HAP-1 (cell line): Measurements from ENCODE around the gene NUP35.

Source experiments
- DNase-seq, 2 experiments: peaks; one replicate each; pipeline ENCODE4 v3.0.0-alpha.2; 2016 to 2020; ENCODE audit warnings: low spot score in 2 of 2
- H3K27me3 ChIP-seq: fragments of 250-450 bp; sonication (Bioruptor Pico); 2 replicates; pipeline ENCODE4 v1.5.1; 2020; ENCODE audit warnings: low read depth, mild to moderate bottlenecking, moderate library complexity
- H3K36me3 ChIP-seq: fragments of 250-450 bp; sonication (Bioruptor Pico); replicated peaks from 2 replicates; pipeline ENCODE4 v1.5.1; 2020; ENCODE audit warnings: mild to moderate bottlenecking
- H3K4me1 ChIP-seq: fragments of 250-450 bp; sonication (Bioruptor Pico); 2 replicates; pipeline ENCODE4 v1.5.1; 2020; ENCODE audit warnings: mild to moderate bottlenecking
- H3K4me3 ChIP-seq: fragments of 250-450 bp; sonication (Bioruptor Pico); 2 replicates; pipeline ENCODE4 v1.5.1; 2020; ENCODE audit warnings: mild to moderate bottlenecking, moderate library complexity
- H3K9me3 ChIP-seq: fragments of 250-450 bp; sonication (Bioruptor Pico); 2 replicates; pipeline ENCODE4 v1.5.1; 2020; ENCODE audit warnings: mild to moderate bottlenecking, moderate library complexity
- in situ Hi-C: fragments of 300-500 bp; cut with MboI; formaldehyde crosslinking; loops from 3 replicates; pipeline ENCODE4 v1.14.3; 2020; ENCODE audit warnings: low sequenced_read_pairs, inconsistent platforms, mixed read lengths

The NUP35 gene

DNA sequence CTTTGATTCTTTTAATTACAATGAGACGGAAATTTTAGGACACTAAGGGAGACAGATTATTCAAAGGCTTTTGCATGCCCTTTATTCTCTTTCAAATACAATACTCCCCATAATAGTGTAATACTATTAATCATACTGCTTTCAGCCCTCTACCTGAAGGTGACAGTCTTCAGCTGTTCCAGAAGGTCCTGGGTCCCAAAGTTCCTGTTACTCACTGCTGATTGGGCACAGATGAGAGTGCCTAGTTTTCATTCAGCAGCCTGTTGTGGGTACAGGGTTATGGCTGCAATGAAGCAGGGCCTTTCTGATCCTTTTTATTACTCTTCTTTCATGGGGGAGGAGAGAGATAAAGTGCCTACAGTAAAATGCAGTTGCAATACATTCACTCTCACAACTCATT is 80.2 kb downstream of the NUP35 start:
- no peaks in the 10 kb centered on the region for H3K27me3 ChIP-seq
- no peaks in the 10 kb centered on the region for H3K36me3 ChIP-seq
- peak; percentile 14 to 19 for DNase-seq
- H3K4me1 ChIP-seq: peaks cover 8% of the 10 kb centered on the region
- in situ Hi-C loops: no loop called here
- no peaks in the 10 kb centered on the region for H3K9me3 ChIP-seq
- H3K4me3 ChIP-seq: no peak overlapping the region

DNA sequence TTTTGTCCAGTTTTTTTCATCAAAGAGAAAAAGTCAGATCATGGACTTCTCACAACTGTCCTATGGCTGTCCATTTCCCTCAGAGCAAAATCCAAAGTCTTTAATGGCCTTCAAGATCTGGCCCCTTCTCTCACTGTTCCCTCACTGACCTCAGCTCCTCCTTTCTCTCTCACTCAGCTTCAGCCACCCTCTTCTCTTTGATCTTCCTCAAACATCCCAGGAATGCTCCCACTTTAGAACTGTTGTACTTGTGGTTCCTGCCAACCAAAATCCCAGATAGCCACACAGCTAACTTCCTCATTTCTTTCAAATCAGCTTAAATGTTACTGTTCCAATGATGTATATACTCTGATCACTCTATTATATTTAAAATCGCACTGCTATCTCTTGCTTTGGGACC is 82.9 kb downstream of the NUP35 start:
- no peak overlapping the region for H3K4me3 ChIP-seq
- H3K9me3 ChIP-seq: no peaks in the 10 kb centered on the region
- peaks cover 8% of the 10 kb centered on the region for H3K4me1 ChIP-seq
- no peak for DNase-seq
- no peaks in the 10 kb centered on the region for H3K27me3 ChIP-seq
- in situ Hi-C loops: no loop called here
- no peaks in the 10 kb centered on the region for H3K36me3 ChIP-seq

- DNase-seq: no peak
- Histone ChIP-seq H3K36me3 (no peaks in the 10 kb centered on the region), H3K4me3 (no peak overlapping the region), H3K9me3 (no peaks in the 10 kb centered on the region), H3K4me1 (peaks cover 8% of the 10 kb centered on the region; the same call in 1 of the 2 replicates), H3K27me3 (no peaks in the 10 kb centered on the region)
- in situ Hi-C loops: no loop called here
These were observed 85.3 kb downstream of the NUP35 start for GRCh38 chr2:183209395-183210028.
